K562 (cell line): Measurements from ENCODE around the gene ERICH2. TPM values are rescaled to one million over a fixed set of nuclear protein-coding genes. Genes with fewer than 3 reads are reported as not detected.

Experiments
- ATAC-seq: fragments of 200-7000 bp; cut with Tn5 transposase; 3 replicates; pipeline ENCODE4 v1.9.1; 2020; ENCODE audit warnings: moderate library complexity
- BruUV-seq: library from RNA; stranded (reverse); fragments of 400-500 nt; replicated peaks from 2 replicates; lab custom pipeline; 2021; lab: Mats Ljungman, UMichigan
- CTCF ChIA-PET: fragments of 300-600 bp; formaldehyde crosslinking; extraction: SDS; loops from one replicate; lab custom pipeline; 2021; ENCODE audit warnings: low intra/inter-chr PET ratio; lab: Yijun Ruan, JAX
- POLR2A ChIA-PET: fragments of 300-600, 350-650 bp; sonication (Branson Sonifier 250); formaldehyde crosslinking; extraction: SDS; loops from one replicate; lab custom pipeline; 2021; ENCODE audit warnings: antibody characterized with exemption, inconsistent platforms; lab: Yijun Ruan, JAX
- DNase-seq, 4 experiments: peaks; one replicate each; pipeline versions ENCODE4 v3.0.0 to v3.0.0-alpha.2; 2011 to 2018; ENCODE audit warnings: low spot score in 3 of 4, mixed read lengths in 3 of 4; ENCODE audit errors: extremely low read depth in 1 of 4
- FAIRE-seq: peaks from 2 replicates; lab custom pipeline; 2011; peaks lifted over from hg19 to GRCh38; lab: Jason Lieb, UNC
- H2AFZ ChIP-seq: 2 replicates; pipeline ENCODE4 v1.6.0; 2011; ENCODE audit warnings: low read depth, low read length, control low read depth, inconsistent platforms
- H3K27ac ChIP-seq: fragments of 200-600 bp; 3 replicates; pipeline ENCODE4 v1.8.0; 2011; ENCODE audit warnings: low read depth, mild to moderate bottlenecking, control low read depth, inconsistent platforms, low read length, moderate library complexity, mixed read lengths; ENCODE audit errors: extremely low read depth
- H3K27me3 ChIP-seq, 2 experiments: fragments of 300-600 bp in 1 of 2; 2 replicates in 1 of 2; 3 replicates in 1 of 2; pipeline versions ENCODE4 v1.6.0 to v1.8.0; 2011; ENCODE audit warnings: inconsistent platforms in 2 of 2, low read length in 2 of 2, mild to moderate bottlenecking in 1 of 2, mixed read lengths in 1 of 2, moderate library complexity in 1 of 2; ENCODE audit not compliant: control insufficient read depth in 2 of 2, insufficient read depth in 2 of 2
- H3K36me3 ChIP-seq: fragments of 300-600 bp; 3 replicates; pipeline ENCODE4 v1.8.0; 2011; ENCODE audit warnings: mild to moderate bottlenecking, low read length, inconsistent platforms; ENCODE audit not compliant: control insufficient read depth, insufficient read depth
- H3K4me1 ChIP-seq, 2 experiments: fragments of 200-600 bp in 1 of 2; replicated peaks in 1 of 2; 2 replicates in 1 of 2; 3 replicates in 1 of 2; pipeline versions ENCODE4 v1.5.1 to v1.8.0; 2011; ENCODE audit warnings: inconsistent platforms in 2 of 2, low read length in 2 of 2, mild to moderate bottlenecking in 1 of 2, mixed read lengths in 1 of 2, moderate library complexity in 1 of 2; ENCODE audit not compliant: control insufficient read depth in 2 of 2, insufficient read depth in 2 of 2
- H3K4me2 ChIP-seq: 2 replicates; pipeline ENCODE4 v1.6.1; 2011; ENCODE audit warnings: low read length, control low read depth, inconsistent platforms, mixed read lengths; ENCODE audit not compliant: insufficient read depth
- H3K4me3 ChIP-seq: fragments of 200-600 bp; sonication (generic), shearing (Covaris generic); 2 replicates; pipeline ENCODE4 v1.5.1; 2016; ENCODE audit warnings: control low read depth, inconsistent platforms
- H3K79me2 ChIP-seq: fragments of 200-600 bp; 3 replicates; pipeline ENCODE4 v1.8.0; 2011; ENCODE audit warnings: low read length, inconsistent platforms; ENCODE audit not compliant: control insufficient read depth, insufficient read depth
- H3K9ac ChIP-seq, 2 experiments: 2 replicates each; pipeline versions ENCODE4 v1.6.0 to v1.6.1; 2011; ENCODE audit warnings: low read depth in 2 of 2, low read length in 2 of 2, control low read depth in 1 of 2, inconsistent platforms in 1 of 2, mild to moderate bottlenecking in 1 of 2, mixed read lengths in 1 of 2; ENCODE audit not compliant: insufficient read depth in 1 of 2
- H3K9me1 ChIP-seq: one replicate; pipeline ENCODE4 v1.6.0; 2011; ENCODE audit warnings: inconsistent platforms, mild to moderate bottlenecking, low read length, moderate library complexity; ENCODE audit not compliant: control insufficient read depth, insufficient read depth
- H3K9me3 ChIP-seq: replicated peaks from 2 replicates; pipeline ENCODE4 v1.5.1; 2011; ENCODE audit warnings: low read depth, low read length, inconsistent platforms; ENCODE audit not compliant: control insufficient read depth, insufficient read depth
- H4K20me1 ChIP-seq: replicated peaks from 2 replicates; pipeline ENCODE4 v1.6.1; 2011; ENCODE audit warnings: low read length, inconsistent platforms, mixed read lengths; ENCODE audit not compliant: control insufficient read depth, insufficient read depth
- C11orf30 ChIP-seq: fragments of 450-650 bp; IDR thresholded peaks from 2 replicates; pipeline ENCODE4 v1.6.1; 2016; ENCODE audit warnings: low read depth, mild to moderate bottlenecking
- GATAD2B ChIP-seq: fragments of 450-650 bp; IDR thresholded peaks from 2 replicates; pipeline ENCODE4 v1.6.1; 2017; ENCODE audit warnings: mild to moderate bottlenecking, borderline replicate concordance
- KHSRP ChIP-seq: fragments of 450-650 bp; IDR thresholded peaks from 2 replicates; pipeline ENCODE4 v1.6.1; 2017
- MAFF ChIP-seq: IDR thresholded peaks from 2 replicates; pipeline ENCODE4 v1.6.1; 2012; ENCODE audit warnings: low read length, improper control_type of control experiment
- MAFG ChIP-seq: fragments of 450-650 bp; conservative IDR thresholded peaks from 2 replicates; pipeline ENCODE4 v1.6.1; 2016; ENCODE audit warnings: missing genetic modification characterization, missing compliant biosample characterization
- MAFK ChIP-seq: IDR thresholded peaks from 2 replicates; pipeline ENCODE4 v1.6.1; 2011; ENCODE audit warnings: low read length, improper control_type of control experiment
- MEIS2 ChIP-seq: fragments of 450-650 bp; IDR thresholded peaks from 2 replicates; pipeline ENCODE4 v1.6.1; 2014; ENCODE audit warnings: mild to moderate bottlenecking; ENCODE audit not compliant: partially characterized antibody
- PTRF ChIP-seq: fragments of 450-650 bp; IDR thresholded peaks from 2 replicates; pipeline ENCODE4 v1.6.1; 2016; ENCODE audit warnings: mild to moderate bottlenecking, missing genetic modification characterization, missing compliant biosample characterization
- SP1 ChIP-seq: sonication (generic); formaldehyde crosslinking; IDR thresholded peaks from 2 replicates; pipeline ENCODE4 v1.8.1; 2022; ENCODE audit warnings: mild to moderate bottlenecking, missing genetic modification reagents
- TCF7 ChIP-seq: sonication (generic); IDR thresholded peaks from 2 replicates; pipeline ENCODE4 v1.6.1; 2016; ENCODE audit warnings: antibody characterized with exemption, borderline replicate concordance
- ZNF316 ChIP-seq: fragments of 450-650 bp; IDR thresholded peaks from 2 replicates; pipeline ENCODE4 v1.6.1; 2016
- ZNF696 ChIP-seq: fragments of 250-450 bp; sonication (Bioruptor Pico); conservative IDR thresholded peaks from 2 replicates; pipeline ENCODE4 v1.4.0; 2020; ENCODE audit warnings: mild to moderate bottlenecking, moderate library complexity
- WGBS: fragments of 100-300 bp; shearing (Covaris generic); methylation state at CpG from one replicate; pipeline ENCODE4 v1.1.6; 2016; ENCODE audit warnings: low coverage, mixed read lengths; ENCODE audit not compliant: insufficient coverage; ENCODE audit errors: missing lambda C conversion rate; 5-methylcytosine and 5-hydroxymethylcytosine counted together
- in situ Hi-C: fragments of 300-500 bp; cut with MboI; formaldehyde crosslinking; loops from 4 replicates; pipeline ENCODE4 v1.15.0; 2018; ENCODE audit warnings: inconsistent platforms, mixed read lengths
- intact Hi-C: fragments of 100-400 bp; cut with micrococcal nuclease; formaldehyde crosslinking; loops from 2 replicates; pipeline ENCODE4 v1.14.2; 2022
- polyA plus RNA-seq, 8 experiments: library from polyadenylated mRNA; depleted of rRNA in 4 of 8; stranded (reverse) in 5 of 8; unstranded in 3 of 8; fragments of >200 nt; fragmentation: Nextera tagmentation in 2 of 8; fragmentation: Illumina TruSeq in 1 of 8; extraction: Ambion mirVana in 2 of 8; extraction: Trizol in 1 of 8; gene quantifications; 2 replicates each; pipeline versions ENCODE4 v1.2.1 to v1.2.3, GENCODE V29; 2011 to 2014; ENCODE audit warnings: inconsistent platforms in 1 of 8, missing spikeins in 1 of 8
- total RNA-seq, 7 experiments: library from RNA; depleted of rRNA in 6 of 7; stranded (reverse); fragments of >200 nt in 6 of 7; fragmentation: Illumina TruSeq in 2 of 7; extraction: Trizol in 2 of 7; gene quantifications; 2 replicates each; pipeline versions ENCODE4 v1.2.1 to v1.2.3, GENCODE V29; 2011 to 2021; ENCODE audit warnings: low replicate concordance in 1 of 7
- TF ChIP-seq, protein P1 (sequence below): sonication (generic); formaldehyde crosslinking; IDR thresholded peaks from 2 replicates; pipeline ENCODE4 v1.8.0; 2023; ENCODE audit warnings: missing genetic modification reagents, mild to moderate bottlenecking, borderline replicate concordance
- TF ChIP-seq, protein P2 (sequence below), 2 experiments: fragments of 250-450 bp in 1 of 2; fragments of 450-650 bp in 1 of 2; sonication (Bioruptor Pico) in 1 of 2; IDR thresholded peaks; 2 replicates each; pipeline versions ENCODE4 v1.6.1 to v1.8.0; 2016 to 2021; ENCODE audit warnings: mild to moderate bottlenecking in 2 of 2, moderate library complexity in 2 of 2, missing compliant biosample characterization in 1 of 2, missing genetic modification characterization in 1 of 2
- TF ChIP-seq, protein P3 (sequence below), 2 experiments: IDR thresholded peaks in 1 of 2; conservative IDR thresholded peaks in 1 of 2; 2 replicates each; pipeline ENCODE4 v1.6.1; 2016; ENCODE audit warnings: low read depth in 2 of 2, mild to moderate bottlenecking in 1 of 2, missing compliant biosample characterization in 1 of 2, missing genetic modification characterization in 1 of 2, moderate library complexity in 1 of 2

The ERICH2 gene
- total and polyA plus RNA-seq, 9 of the 15 experiments (the other 6 are each of a cell fraction or from before 2014, with no cell fraction given): 0.85 to 2.4 (median 1.6) TPM

DNA sequence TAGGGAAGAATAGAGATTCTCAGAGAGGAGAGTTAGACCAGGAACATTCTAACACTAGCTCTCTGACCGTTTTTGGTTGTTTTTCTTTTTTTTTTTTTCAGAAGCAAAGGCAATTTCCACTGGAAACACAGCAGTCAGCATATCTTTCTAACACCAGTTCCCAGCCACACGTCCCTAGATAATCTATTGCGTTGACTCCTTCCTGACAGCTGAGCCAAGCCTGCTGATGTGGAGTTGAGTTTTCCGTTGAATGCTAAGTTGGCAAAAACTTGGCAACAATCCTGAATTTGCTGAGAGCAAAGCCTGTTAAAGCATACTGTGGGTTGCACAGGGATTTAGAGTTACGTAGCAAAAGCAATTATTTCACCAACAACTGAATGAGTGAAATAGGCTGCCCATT is 65.8 kb downstream of the ERICH2 start:
- no peaks in the 10 kb centered on the region for H3K9me3 ChIP-seq
- H2AFZ ChIP-seq: no peak overlapping the region
- 22% methylated on average over 5 of the region's 5 CpGs for WGBS
- in situ Hi-C loops (no loop called here), intact Hi-C loops (no loop called here)
- no peaks in the 10 kb centered on the region for H3K27me3 ChIP-seq
- no TSS peak for BruUV-seq
- ATAC-seq: no peak
- H3K4me3 ChIP-seq: no peak overlapping the region
- H4K20me1 ChIP-seq: no peaks in the 10 kb centered on the region
- FAIRE-seq: peak; percentile 44
- ChIA-PET CTCF (no interaction called here), POLR2A (interaction anchor here (0.6 kb wide), 1 partner anchor 93 kb away, joined by 3 read pairs; no protein-coding TSS in a partner anchor)
- 0 out of 3 replicates have a peak, but pooled peaks cover 4% of the 10 kb centered on the region for H3K36me3 ChIP-seq
- DNase-seq: no peak
- no peak overlapping the region for H3K27ac ChIP-seq
- peaks cover 0 to 12% of the 10 kb centered on the region in 2 experiments; a peak in 1 of 5 replicates for H3K4me1 ChIP-seq
- H3K9me1 ChIP-seq: no peaks in the 10 kb centered on the region
- no peak overlapping the region for H3K9ac ChIP-seq
- H3K79me2 ChIP-seq: no peaks in the 10 kb centered on the region
- no peak overlapping the region for H3K4me2 ChIP-seq
- TF ChIP-seq C11orf30 (peak; percentile 72), KHSRP (no peak), TCF7 (no peak), MAFG (peak; percentile 75), ZNF316 (peak; percentile 89), GATAD2B (no peak), MAFF (peak; percentile 10; the same call in 1 of the 2 replicates), SP1 (CRISPR knock-in tag) (no peak), ZNF696 (no peak), PTRF (tag) (no peak), MEIS2 (peak; percentile 34), MAFK (0 out of 2 replicates have a peak, but pooled peaks have one; percentile 13)
- TF ChIP-seq, protein P1, sequence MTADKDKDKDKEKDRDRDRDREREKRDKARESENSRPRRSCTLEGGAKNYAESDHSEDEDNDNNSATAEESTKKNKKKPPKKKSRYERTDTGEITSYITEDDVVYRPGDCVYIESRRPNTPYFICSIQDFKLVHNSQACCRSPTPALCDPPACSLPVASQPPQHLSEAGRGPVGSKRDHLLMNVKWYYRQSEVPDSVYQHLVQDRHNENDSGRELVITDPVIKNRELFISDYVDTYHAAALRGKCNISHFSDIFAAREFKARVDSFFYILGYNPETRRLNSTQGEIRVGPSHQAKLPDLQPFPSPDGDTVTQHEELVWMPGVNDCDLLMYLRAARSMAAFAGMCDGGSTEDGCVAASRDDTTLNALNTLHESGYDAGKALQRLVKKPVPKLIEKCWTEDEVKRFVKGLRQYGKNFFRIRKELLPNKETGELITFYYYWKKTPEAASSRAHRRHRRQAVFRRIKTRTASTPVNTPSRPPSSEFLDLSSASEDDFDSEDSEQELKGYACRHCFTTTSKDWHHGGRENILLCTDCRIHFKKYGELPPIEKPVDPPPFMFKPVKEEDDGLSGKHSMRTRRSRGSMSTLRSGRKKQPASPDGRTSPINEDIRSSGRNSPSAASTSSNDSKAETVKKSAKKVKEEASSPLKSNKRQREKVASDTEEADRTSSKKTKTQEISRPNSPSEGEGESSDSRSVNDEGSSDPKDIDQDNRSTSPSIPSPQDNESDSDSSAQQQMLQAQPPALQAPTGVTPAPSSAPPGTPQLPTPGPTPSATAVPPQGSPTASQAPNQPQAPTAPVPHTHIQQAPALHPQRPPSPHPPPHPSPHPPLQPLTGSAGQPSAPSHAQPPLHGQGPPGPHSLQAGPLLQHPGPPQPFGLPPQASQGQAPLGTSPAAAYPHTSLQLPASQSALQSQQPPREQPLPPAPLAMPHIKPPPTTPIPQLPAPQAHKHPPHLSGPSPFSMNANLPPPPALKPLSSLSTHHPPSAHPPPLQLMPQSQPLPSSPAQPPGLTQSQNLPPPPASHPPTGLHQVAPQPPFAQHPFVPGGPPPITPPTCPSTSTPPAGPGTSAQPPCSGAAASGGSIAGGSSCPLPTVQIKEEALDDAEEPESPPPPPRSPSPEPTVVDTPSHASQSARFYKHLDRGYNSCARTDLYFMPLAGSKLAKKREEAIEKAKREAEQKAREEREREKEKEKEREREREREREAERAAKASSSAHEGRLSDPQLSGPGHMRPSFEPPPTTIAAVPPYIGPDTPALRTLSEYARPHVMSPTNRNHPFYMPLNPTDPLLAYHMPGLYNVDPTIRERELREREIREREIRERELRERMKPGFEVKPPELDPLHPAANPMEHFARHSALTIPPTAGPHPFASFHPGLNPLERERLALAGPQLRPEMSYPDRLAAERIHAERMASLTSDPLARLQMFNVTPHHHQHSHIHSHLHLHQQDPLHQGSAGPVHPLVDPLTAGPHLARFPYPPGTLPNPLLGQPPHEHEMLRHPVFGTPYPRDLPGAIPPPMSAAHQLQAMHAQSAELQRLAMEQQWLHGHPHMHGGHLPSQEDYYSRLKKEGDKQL (CRISPR knock-in tag): no peak
- TF ChIP-seq, protein P2, sequence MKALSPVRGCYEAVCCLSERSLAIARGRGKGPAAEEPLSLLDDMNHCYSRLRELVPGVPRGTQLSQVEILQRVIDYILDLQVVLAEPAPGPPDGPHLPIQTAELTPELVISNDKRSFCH (CRISPR knock-in tag; IDR thresholded peaks at IDR 0.05): no peak
- TF ChIP-seq, protein P2 (tag; IDR thresholded peaks at IDR 0.05): no peak
- TF ChIP-seq, protein P3, sequence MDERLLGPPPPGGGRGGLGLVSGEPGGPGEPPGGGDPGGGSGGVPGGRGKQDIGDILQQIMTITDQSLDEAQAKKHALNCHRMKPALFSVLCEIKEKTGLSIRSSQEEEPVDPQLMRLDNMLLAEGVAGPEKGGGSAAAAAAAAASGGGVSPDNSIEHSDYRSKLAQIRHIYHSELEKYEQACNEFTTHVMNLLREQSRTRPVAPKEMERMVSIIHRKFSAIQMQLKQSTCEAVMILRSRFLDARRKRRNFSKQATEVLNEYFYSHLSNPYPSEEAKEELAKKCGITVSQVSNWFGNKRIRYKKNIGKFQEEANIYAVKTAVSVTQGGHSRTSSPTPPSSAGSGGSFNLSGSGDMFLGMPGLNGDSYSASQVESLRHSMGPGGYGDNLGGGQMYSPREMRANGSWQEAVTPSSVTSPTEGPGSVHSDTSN (CRISPR knock-in tag; IDR thresholded peaks at IDR 0.05; ENCODE audit: low read depth): no peak
- TF ChIP-seq, protein P3 (tag; conservative IDR thresholded peaks at IDR 0.05; ENCODE audit: low read depth): 0 out of 2 replicates have a peak, but pooled peaks have one; percentile 14
